Erythroblast (primary cell): Measurements from ENCODE around the gene BRS3.

Experiments used
- GATA1 ChIP-seq: IDR thresholded peaks from 2 replicates; pipeline ENCODE4 v1.6.1; 2011; ENCODE audit warnings: low read depth, mild to moderate bottlenecking, control low read depth, low read length, moderate library complexity
- POLR2A ChIP-seq: IDR thresholded peaks from 2 replicates; pipeline ENCODE4 v1.6.1; 2011; ENCODE audit warnings: mild to moderate bottlenecking, low read length

DNA sequence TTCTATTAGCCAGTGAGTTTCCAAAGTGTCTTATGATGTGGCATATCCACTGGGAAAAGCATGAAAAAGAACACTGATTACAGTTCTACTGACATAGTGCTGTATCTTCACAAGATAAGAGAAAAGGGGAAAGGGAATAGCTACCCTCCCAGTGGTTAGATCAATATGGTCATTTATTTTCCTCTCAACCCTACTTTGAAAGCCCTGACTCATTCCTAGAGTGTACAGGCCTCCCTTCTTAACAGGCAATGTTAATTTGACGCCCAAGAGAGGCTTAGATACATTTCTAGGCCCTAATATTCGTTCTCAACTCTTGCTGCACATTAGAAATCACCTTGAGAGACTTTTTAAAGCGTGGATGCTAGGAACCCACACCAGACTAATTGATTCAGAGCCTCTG, 20.4 kb upstream of the BRS3 start:
- TF ChIP-seq POLR2A (no peak), GATA1 (no peak)
